GM19193 (cell line): ENCODE data around the gene ALDH3A1.

Source experiments
- POLR2A ChIP-seq: IDR thresholded peaks from 4 replicates; pipeline ENCODE4 v1.6.1; 2011; ENCODE audit not compliant: insufficient read depth, insufficient read length; ENCODE audit errors: extremely low read depth

ALDH3A1 gene

GRCh38 chr17:19719355-19720209 lies 28.5 kb downstream of the ALDH3A1 start:
- TF ChIP-seq POLR2A, result no peak

DNA sequence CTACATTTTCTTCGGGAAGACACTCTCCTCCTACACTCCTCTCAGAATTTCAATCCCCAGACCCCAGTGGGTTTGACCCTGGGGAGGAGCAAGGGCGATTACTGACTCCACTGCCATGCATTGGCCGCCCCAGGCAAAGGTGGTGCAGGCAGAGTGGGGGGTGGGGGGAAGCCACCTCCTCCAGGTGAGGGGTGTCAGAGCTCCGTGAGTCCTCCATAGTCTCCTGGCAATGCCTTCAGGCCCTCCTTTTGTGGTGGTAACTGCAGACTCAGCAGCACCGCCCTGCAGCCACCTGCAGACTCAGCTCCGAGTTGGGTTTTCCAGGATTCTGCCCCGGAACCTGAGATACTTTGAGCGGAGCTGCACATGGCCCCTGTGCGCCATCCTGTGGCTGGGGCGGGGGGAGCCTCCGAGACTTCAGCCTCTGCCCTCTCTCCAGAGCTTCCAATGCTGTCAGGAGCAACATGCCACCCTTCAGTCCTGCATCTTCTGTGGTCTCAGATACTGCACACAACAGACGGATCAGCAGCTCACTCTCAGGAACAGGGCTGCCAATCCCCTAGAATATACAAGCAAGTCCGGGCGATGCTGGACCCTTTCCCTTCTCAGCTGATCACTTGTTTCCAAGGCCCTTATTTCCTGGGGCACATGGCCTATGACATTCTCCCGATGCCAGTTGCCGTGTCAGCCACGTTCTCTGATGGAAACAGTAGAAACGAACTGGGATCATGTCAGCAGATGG lies 29.3 kb downstream of the ALDH3A1 start:
- TF ChIP-seq POLR2A, result no peak

DNA sequence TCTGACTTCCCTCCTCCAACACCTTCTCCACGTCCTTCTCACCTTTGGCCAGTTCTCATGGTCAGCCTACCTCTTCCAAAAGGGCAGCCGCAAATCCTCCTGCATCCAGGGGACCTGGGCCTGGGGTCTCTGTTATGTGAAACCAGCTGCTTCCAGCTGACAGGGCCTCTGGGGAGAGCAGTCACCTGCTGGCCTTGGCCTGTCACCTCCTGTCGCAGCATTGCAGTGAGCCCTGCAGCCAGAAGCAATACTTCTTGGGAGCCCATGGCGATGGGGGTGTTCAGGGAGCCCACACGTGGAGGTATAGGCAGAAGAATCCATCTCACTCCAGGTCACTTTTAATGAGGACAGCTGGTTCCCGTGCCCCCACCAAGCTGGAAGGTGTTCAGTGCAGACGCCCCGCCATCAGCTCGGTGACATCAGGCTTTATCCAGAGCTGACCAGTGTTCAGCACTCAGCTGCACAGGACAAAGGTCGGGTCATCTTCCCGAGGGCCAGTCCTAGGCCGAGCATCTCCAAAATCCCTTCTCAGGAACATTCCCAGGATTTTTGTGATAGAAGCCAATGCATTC lies 30.0 kb downstream of the ALDH3A1 start:
- no peak for TF ChIP-seq POLR2A

DNA sequence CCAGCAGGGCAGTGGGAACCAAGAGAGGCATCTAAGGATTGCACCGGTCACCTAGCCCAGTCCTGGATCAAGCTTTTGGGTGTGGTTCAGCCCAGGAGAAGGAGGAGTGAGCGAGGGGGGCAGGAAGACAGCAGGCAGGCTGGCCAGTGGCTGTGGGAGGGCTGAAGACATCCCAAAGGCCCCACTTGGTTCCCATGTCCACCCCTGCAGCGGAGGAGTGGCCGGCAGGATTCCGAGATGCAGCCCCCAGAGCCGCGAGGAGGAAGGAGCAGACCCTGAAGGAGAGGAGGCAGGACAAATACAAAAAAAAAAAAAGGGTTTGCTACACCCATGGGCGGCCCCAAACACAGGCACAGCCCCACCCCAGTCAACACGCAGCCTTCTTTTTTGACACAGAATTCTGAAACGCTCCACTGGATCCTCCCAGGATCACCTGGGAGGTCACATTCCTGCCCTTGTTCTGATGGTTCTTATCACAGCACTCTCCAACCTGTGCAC lies 30.6 kb downstream of the ALDH3A1 start:
- no peak for TF ChIP-seq POLR2A

- TF ChIP-seq POLR2A, result no peak
These were observed 31.1 kb downstream of the ALDH3A1 start for GRCh38 chr17:19717031-19717360.

DNA sequence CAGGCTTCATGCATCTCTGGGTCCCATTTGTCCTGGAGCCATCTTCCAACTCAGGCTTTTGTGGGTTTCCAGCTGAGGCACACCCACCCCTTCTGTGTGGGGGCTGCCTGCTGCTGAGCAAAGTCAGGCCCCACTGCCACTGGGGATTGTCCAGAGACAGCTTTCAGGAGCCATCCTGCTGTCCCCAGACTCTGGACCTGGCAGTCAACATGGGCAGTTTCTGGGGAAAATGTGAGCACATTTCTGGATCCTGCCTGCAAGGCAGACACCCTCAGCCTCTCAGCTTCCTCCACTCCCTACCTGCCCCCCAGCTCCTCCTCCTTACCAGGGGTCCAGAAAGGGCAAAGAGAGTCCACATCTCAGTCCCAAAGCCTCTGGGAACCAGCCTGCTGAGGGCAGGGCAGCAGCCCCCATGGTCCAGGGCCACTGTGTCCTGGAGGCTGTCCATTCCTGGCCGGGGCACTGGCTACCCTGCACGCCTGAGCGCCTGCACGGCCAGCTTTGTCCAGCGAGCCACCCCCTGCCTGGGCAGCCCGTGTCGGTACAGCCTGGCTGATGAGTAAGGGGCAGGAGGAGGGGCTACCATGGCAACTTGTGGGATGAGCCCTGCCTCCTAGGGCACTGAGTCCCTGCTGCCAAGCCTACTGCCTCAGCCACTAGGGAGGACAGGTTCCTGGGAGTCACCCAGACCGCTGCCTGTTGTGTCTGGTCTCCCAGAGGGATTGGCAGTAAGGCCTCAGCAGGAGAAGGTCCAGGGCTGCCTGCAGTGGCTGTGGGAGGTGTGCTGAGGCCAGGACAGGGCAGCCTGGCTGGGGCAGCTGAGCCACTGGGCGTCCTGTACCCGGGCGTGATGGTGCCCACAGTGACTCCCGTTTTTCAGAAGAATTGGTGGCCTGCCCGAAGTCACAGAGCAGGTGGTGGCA lies 31.7 kb downstream of the ALDH3A1 start, which contains the start of gene SLC47A2:
Gene SLC47A2 (minus strand): TSS at position 477 of the 923 bp plus-strand sequence. CDS start 29 bp downstream, at position 448.
- no peak for TF ChIP-seq POLR2A

GRCh38 chr17:19714542-19715411 lies 33.3 kb downstream of the ALDH3A1 start:
- no peak for TF ChIP-seq POLR2A

- TF ChIP-seq POLR2A, result no peak
These were observed 34.2 kb downstream of the ALDH3A1 start for GRCh38 chr17:19713901-19714361.

- TF ChIP-seq POLR2A, result no peak
These were observed 34.6 kb downstream of the ALDH3A1 start for GRCh38 chr17:19713462-19713861.

DNA sequence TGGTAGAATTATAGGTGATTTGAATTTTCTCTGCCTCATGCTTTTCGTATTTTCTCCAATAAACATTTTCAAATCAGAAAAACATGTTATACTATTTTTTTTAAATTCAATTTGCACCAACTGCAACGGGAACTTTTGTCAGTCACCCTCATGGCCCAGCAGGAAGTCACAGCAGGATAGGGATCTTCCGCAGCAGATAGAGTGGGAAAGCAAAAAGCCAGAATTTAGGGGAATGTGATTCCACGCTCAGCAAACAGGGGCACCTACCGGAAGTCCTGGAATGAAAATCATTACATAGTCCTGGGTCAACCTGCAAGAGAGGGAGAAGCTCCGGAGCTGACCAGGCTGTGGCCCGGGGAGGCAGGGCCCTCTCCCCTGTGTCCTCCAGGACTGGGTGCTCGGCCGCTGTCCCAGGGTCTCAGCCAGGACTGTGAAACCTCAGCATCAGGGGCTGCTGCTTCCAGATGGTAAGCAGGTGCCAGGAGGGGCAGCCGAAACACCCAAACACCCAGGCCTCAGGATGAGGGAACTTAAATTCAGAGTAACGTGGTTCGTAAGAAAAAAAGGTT lies 35.6 kb downstream of the ALDH3A1 start:
- no peak for TF ChIP-seq POLR2A

GRCh38 chr17:19709841-19710240 lies 38.3 kb downstream of the ALDH3A1 start:
- TF ChIP-seq POLR2A, result no peak

- TF ChIP-seq POLR2A, result no peak
These were observed 39.5 kb downstream of the ALDH3A1 start for GRCh38 chr17:19708431-19709175.

DNA sequence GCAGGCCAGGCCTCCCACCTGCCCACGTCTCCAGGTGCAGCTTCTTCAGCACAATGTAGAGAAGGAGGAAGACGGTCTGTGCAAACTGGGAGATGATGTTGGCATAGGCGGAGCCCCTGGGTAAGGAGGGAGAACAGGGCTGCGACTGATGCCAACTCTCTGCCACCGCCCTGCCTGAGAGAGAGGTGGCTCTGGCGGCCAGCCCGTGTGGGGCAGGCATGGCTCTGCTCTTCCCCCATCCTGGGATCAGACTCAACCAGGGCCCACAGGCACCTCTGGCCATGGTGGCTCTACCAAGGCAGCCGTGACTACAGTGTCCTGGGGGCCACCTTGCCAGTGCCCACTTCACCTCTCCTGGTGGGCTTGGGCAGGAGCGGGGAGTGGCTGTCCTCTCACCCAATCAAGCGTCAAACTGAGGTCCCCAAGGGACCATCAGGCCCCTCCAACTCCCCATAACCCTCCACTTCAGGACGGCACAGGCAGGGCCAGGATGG lies 40.3 kb downstream of the ALDH3A1 start:
- no peak for TF ChIP-seq POLR2A
